ENCODE measurements around the gene SUOX.
"Not testable (repeated sequence)": the region's sequence is repeated elsewhere in the genome, so short reads cannot be mapped to it uniquely, and the experiment has no call there.

SUOX gene

GRCh38 chr12:56041552-56042429 is 44.7 kb downstream of the SUOX start, which contains the start of gene RPS26:
RPS26 (plus strand) TSS chr12:56041918; CDS start chr12:56042167, 249 bp downstream.
- peak within 1 kb of the TSS; percentile 80 for H3K4me3 ChIP-seq (ENCODE audit: low read depth, low read length)
- peaks cover 44% of the 10 kb centered on the region for H3K36me3 ChIP-seq (ENCODE audit: control insufficient read depth, insufficient read depth, low read length)
- H3K4me1 ChIP-seq (ENCODE audit: control insufficient read depth, insufficient read depth, low read length) = peaks cover 29% of the 10 kb centered on the region
- H3K27ac ChIP-seq (ENCODE audit: low read depth, low read length) = peak within 1 kb of the TSS; percentile 94
- no peaks in the 10 kb centered on the region for H3K9me3 ChIP-seq (ENCODE audit: control insufficient read depth, insufficient read depth, low read length)
- H3K9ac ChIP-seq (ENCODE audit: low read depth, low read length) = peak within 1 kb of the TSS; percentile 94
- H3K27me3 ChIP-seq (ENCODE audit: control insufficient read depth, insufficient read depth, low read length) = no peaks in the 10 kb centered on the region

- H3K27ac ChIP-seq (ENCODE audit: low read depth, low read length) = peak overlapping the region; percentile 90
- peak overlapping the region; percentile 80 for H3K4me3 ChIP-seq (ENCODE audit: low read depth, low read length)
- H3K4me1 ChIP-seq (ENCODE audit: control insufficient read depth, insufficient read depth, low read length) = peaks cover 25% of the 10 kb centered on the region
- not testable (repeated sequence) for H3K27me3 ChIP-seq (ENCODE audit: control insufficient read depth, insufficient read depth, low read length); H3K9me3 ChIP-seq (ENCODE audit: control insufficient read depth, insufficient read depth, low read length)
- H3K36me3 ChIP-seq (ENCODE audit: control insufficient read depth, insufficient read depth, low read length) = peaks cover 40% of the 10 kb centered on the region
- H3K9ac ChIP-seq (ENCODE audit: low read depth, low read length) = peak overlapping the region; percentile 94
These were observed 45.3 kb downstream of the SUOX start for GRCh38 chr12:56042430-56042813.

- H3K9me3 ChIP-seq (ENCODE audit: control insufficient read depth, insufficient read depth, low read length) = no peaks in the 10 kb centered on the region
- peak overlapping the region; percentile 90 for H3K27ac ChIP-seq (ENCODE audit: low read depth, low read length)
- H3K27me3 ChIP-seq (ENCODE audit: control insufficient read depth, insufficient read depth, low read length) = no peaks in the 10 kb centered on the region
- peaks cover 23% of the 10 kb centered on the region for H3K4me1 ChIP-seq (ENCODE audit: control insufficient read depth, insufficient read depth, low read length)
- peak overlapping the region; percentile 94 for H3K9ac ChIP-seq (ENCODE audit: low read depth, low read length)
- H3K4me3 ChIP-seq (ENCODE audit: low read depth, low read length) = peak overlapping the region; percentile 80
- peaks cover 36% of the 10 kb centered on the region for H3K36me3 ChIP-seq (ENCODE audit: control insufficient read depth, insufficient read depth, low read length)
These were observed 45.8 kb downstream of the SUOX start for GRCh38 chr12:56042843-56043242.

GRCh38 chr12:56046027-56046780 is 49.1 kb downstream of the SUOX start:
- Histone ChIP-seq H3K27ac (ENCODE audit: low read depth, low read length) (peak overlapping the region; percentile 40), H3K27me3 (ENCODE audit: control insufficient read depth, insufficient read depth, low read length) (no peaks in the 10 kb centered on the region), H3K4me1 (ENCODE audit: control insufficient read depth, insufficient read depth, low read length) (peaks cover 13% of the 10 kb centered on the region; the same call in 1 of the 2 replicates), H3K4me3 (ENCODE audit: low read depth, low read length) (no peak overlapping the region), H3K36me3 (ENCODE audit: control insufficient read depth, insufficient read depth, low read length) (peaks cover 33% of the 10 kb centered on the region), H3K9ac (ENCODE audit: low read depth, low read length) (no peak overlapping the region), H3K9me3 (ENCODE audit: control insufficient read depth, insufficient read depth, low read length) (no peaks in the 10 kb centered on the region)

DNA sequence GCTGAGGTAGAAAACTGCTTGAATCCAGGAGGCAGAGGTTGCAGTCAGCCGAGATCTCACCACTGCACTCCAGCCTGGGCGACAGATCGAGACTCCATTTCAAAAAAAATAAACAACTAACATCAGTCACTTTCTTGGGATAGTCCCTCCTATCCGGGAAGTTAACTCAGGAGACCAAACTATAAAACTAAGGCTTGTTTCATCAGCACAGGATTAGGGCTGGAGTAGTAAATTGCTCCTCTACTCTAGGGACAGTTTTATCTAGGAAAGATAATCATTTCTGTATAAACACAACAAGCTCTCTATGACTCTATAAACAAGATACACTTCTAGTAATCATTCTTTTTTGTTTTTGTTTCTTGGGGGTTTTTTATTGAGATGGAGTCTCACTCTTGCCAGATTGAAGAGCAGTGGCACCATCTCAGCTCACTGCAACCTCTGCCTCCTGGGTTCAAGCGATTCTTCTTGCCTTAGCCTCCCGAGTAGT is 56.4 kb downstream of the SUOX start:
- no peaks in the 10 kb centered on the region for H3K4me1 ChIP-seq (ENCODE audit: control insufficient read depth, insufficient read depth, low read length)
- no peak overlapping the region for H3K4me3 ChIP-seq (ENCODE audit: low read depth, low read length)
- H3K9me3 ChIP-seq (ENCODE audit: control insufficient read depth, insufficient read depth, low read length) = no peaks in the 10 kb centered on the region
- H3K27me3 ChIP-seq (ENCODE audit: control insufficient read depth, insufficient read depth, low read length) = no peaks in the 10 kb centered on the region
- no peak overlapping the region for H3K9ac ChIP-seq (ENCODE audit: low read depth, low read length)
- no peak overlapping the region for H3K27ac ChIP-seq (ENCODE audit: low read depth, low read length)
- no peaks in the 10 kb centered on the region for H3K36me3 ChIP-seq (ENCODE audit: control insufficient read depth, insufficient read depth, low read length)
